Osteoblast (primary cell): Measurements from ENCODE around the gene CYP4F12. TPM values are rescaled to one million over a fixed set of nuclear protein-coding genes. Genes with fewer than 3 reads are reported as not detected.

Source experiments
- DNase-seq: peaks from one replicate; pipeline ENCODE4 v3.0.0; 2011; ENCODE audit warnings: low spot score, mixed read lengths; ENCODE audit not compliant: insufficient read length; ENCODE audit errors: missing footprints
- H2AFZ ChIP-seq: 2 replicates; pipeline ENCODE4 v1.6.0; 2011; ENCODE audit warnings: mild to moderate bottlenecking, low read length
- H3K27ac ChIP-seq: 2 replicates; pipeline ENCODE4 v1.5.1; 2011; ENCODE audit warnings: mild to moderate bottlenecking, low read depth, low read length, moderate library complexity
- H3K27me3 ChIP-seq: 2 replicates; pipeline ENCODE4 v1.6.0; 2012; ENCODE audit warnings: mild to moderate bottlenecking, control low read depth, inconsistent platforms, low read length, moderate library complexity; ENCODE audit not compliant: insufficient read depth
- H3K36me3 ChIP-seq: 2 replicates; pipeline ENCODE4 v1.5.1; 2011; ENCODE audit warnings: mild to moderate bottlenecking, low read length, control low read depth, moderate library complexity; ENCODE audit not compliant: insufficient read depth
- H3K4me1 ChIP-seq: 2 replicates; pipeline ENCODE4 v1.5.1; 2011; ENCODE audit warnings: mild to moderate bottlenecking, low read length, control low read depth, moderate library complexity; ENCODE audit not compliant: insufficient read depth
- H3K4me2 ChIP-seq: 2 replicates; pipeline ENCODE4 v1.6.0; 2011; ENCODE audit warnings: mild to moderate bottlenecking, low read length; ENCODE audit not compliant: insufficient read depth
- H3K4me3 ChIP-seq: fragments of 200-600 bp; sonication (generic); 3 replicates; pipeline ENCODE4 v1.5.1; 2012; ENCODE audit warnings: mild to moderate bottlenecking, low read length, inconsistent platforms; ENCODE audit not compliant: insufficient read depth
- H3K79me2 ChIP-seq: 2 replicates; pipeline ENCODE4 v1.6.0; 2012; ENCODE audit warnings: mild to moderate bottlenecking, low read length, control low read depth, inconsistent platforms; ENCODE audit not compliant: insufficient read depth
- H3K9me3 ChIP-seq: 2 replicates; pipeline ENCODE4 v1.5.1; 2011; ENCODE audit warnings: low read depth, low read length, control low read depth
- H4K20me1 ChIP-seq: 2 replicates; pipeline ENCODE4 v1.6.0; 2012; ENCODE audit warnings: mild to moderate bottlenecking, low read length, control low read depth; ENCODE audit not compliant: insufficient read depth
- CTCF ChIP-seq: IDR thresholded peaks from 2 replicates; pipeline ENCODE4 v1.5.1; 2011; ENCODE audit warnings: mild to moderate bottlenecking, low read depth, low read length, moderate library complexity; ENCODE audit errors: extremely low read depth
- total RNA-seq: library from RNA; depleted of rRNA; stranded (reverse); fragments of >200 nt; gene quantifications from 2 replicates; pipeline ENCODE4 v1.2.3, GENCODE V29; 2012

CYP4F12 gene
- total RNA-seq, 1 donor, result not detected

- H4K20me1 ChIP-seq, result no peaks in the 10 kb centered on the region
- H3K36me3 ChIP-seq, result no peaks in the 10 kb centered on the region
- H3K27me3 ChIP-seq, result no peaks in the 10 kb centered on the region
- DNase-seq, result no peak
- no peak overlapping the region for H3K4me3 ChIP-seq
- no peaks in the 10 kb centered on the region for H3K79me2 ChIP-seq
- H2AFZ ChIP-seq, result no peak overlapping the region
- no peak overlapping the region for H3K27ac ChIP-seq
- H3K4me2 ChIP-seq, result no peak overlapping the region
- no peaks in the 10 kb centered on the region for H3K4me1 ChIP-seq
- no peaks in the 10 kb centered on the region for H3K9me3 ChIP-seq
- no peak for TF ChIP-seq CTCF
These were observed 61.0 kb downstream of the CYP4F12 start for GRCh38 chr19:15733895-15734294.

- no peaks in the 10 kb centered on the region for H3K79me2 ChIP-seq
- H3K4me1 ChIP-seq, result no peaks in the 10 kb centered on the region
- H4K20me1 ChIP-seq, result no peaks in the 10 kb centered on the region
- H2AFZ ChIP-seq, result no peak within 1 kb of the TSS
- H3K4me3 ChIP-seq, result no peak within 1 kb of the TSS
- no peak for DNase-seq
- H3K36me3 ChIP-seq, result no peaks in the 10 kb centered on the region
- H3K9me3 ChIP-seq, result peaks cover 2% of the 10 kb centered on the region
- H3K4me2 ChIP-seq, result no peak within 1 kb of the TSS
- H3K27ac ChIP-seq, result no peak within 1 kb of the TSS
- TF ChIP-seq CTCF, result no peak
- H3K27me3 ChIP-seq, result no peaks in the 10 kb centered on the region
These were observed 64.8 kb downstream of the CYP4F12 start, which contains the start of gene OR10H3 for GRCh38 chr19:15737722-15738121. Gene OR10H3, plus strand, starts transcription at chr19:15737985. Its CDS starts 3,408 bp downstream, at chr19:15741393.

DNA sequence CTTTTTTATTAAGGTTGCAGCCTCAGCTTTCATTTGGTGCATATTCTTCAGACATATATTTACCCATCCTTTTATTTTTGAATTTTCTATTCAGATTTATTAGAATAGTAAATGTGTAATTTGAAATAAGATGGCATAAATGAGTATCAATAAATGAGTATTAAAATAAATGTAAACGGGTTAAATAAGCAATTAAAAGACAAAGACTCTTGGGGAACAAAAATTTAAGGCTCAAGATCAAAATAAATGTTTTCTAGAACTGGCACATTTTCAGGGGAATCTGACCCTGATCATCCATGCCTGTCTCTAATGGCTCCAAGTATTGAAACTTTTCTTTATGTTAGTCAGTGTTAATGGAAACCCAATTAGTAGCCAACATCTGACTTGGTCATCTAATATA is 67.9 kb downstream of the CYP4F12 start:
- H3K27ac ChIP-seq, result no peak overlapping the region
- no peaks in the 10 kb centered on the region for H3K27me3 ChIP-seq
- no peaks in the 10 kb centered on the region for H4K20me1 ChIP-seq
- H3K4me3 ChIP-seq, result no peak overlapping the region
- H3K4me1 ChIP-seq, result no peaks in the 10 kb centered on the region
- peaks cover 2% of the 10 kb centered on the region for H3K9me3 ChIP-seq
- no peak overlapping the region for H2AFZ ChIP-seq
- H3K4me2 ChIP-seq, result no peak overlapping the region
- no peak for TF ChIP-seq CTCF
- DNase-seq, result no peak
- no peaks in the 10 kb centered on the region for H3K36me3 ChIP-seq
- H3K79me2 ChIP-seq, result no peaks in the 10 kb centered on the region

Other genes with a start within 250 kb of the CYP4F12 start
- gene WIZ, start 223.1 kb upstream of the CYP4F12 start, total RNA-seq, result 8.3 and 9.8 TPM in 2 replicates
- under 0.01 TPM in 2 replicates for gene RASAL3, start 208.5 kb upstream of the CYP4F12 start, total RNA-seq
- gene PGLYRP2, start 193.6 kb upstream of the CYP4F12 start, total RNA-seq, result not detected in 2 replicates
- not detected in 2 replicates for gene CYP4F22, start 164.6 kb upstream of the CYP4F12 start, total RNA-seq
- not detected in 2 replicates for gene CYP4F8, start 57.9 kb upstream of the CYP4F12 start, total RNA-seq
- not detected in 2 replicates for gene CYP4F3, start 32.2 kb upstream of the CYP4F12 start, total RNA-seq
- not detected in 2 replicates for gene OR10H2, start 54.9 kb downstream of the CYP4F12 start, total RNA-seq
- gene OR10H3, start 64.9 kb downstream of the CYP4F12 start, total RNA-seq, result not detected in 2 replicates
- gene OR10H5, start 114.6 kb downstream of the CYP4F12 start, total RNA-seq, result not detected in 2 replicates
- not detected in 2 replicates for gene OR10H1, start 142.6 kb downstream of the CYP4F12 start, total RNA-seq
- gene CYP4F2, start 225.0 kb downstream of the CYP4F12 start, total RNA-seq, result not detected in 2 replicates